Embryonic facial prominence (tissue), 1 donor: ENCODE results near the gene TCP11.

Experiments
- DNase-seq: peaks from one replicate; pipeline ENCODE4 v3.0.0-alpha.2; 2016; ENCODE audit errors: extremely low spot score

The TCP11 gene

DNA sequence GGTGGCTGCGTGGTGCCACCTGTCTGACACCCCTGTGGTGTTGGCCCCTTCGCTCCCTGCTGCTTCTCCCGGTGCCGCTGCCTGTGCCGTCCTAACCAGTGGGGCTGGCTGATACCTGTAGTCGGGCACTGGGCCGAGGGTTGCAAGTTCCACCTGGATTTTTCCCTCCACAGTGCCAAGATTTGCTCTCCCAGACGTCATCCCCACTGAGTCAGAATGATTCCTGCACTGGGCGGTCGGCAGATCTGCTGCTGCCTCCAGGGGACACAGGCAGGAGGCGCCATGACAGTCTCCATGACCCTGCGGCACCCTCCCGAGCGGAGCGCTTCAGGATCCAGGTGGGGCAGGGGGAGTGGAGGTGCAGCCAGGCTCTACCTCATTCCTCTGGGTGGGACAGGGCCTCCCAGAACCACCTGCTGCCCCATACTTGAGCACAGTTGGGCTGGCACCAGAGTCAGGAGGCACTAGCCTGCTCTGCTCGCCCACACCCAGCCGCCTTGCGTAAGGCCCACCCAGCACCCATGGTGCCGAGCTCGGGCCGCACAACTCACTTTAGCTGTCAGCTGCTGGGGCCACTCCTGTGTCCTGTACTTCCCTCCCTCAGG lies 60.2 kb downstream of the TCP11 start:
- DNase-seq = no peak

DNA sequence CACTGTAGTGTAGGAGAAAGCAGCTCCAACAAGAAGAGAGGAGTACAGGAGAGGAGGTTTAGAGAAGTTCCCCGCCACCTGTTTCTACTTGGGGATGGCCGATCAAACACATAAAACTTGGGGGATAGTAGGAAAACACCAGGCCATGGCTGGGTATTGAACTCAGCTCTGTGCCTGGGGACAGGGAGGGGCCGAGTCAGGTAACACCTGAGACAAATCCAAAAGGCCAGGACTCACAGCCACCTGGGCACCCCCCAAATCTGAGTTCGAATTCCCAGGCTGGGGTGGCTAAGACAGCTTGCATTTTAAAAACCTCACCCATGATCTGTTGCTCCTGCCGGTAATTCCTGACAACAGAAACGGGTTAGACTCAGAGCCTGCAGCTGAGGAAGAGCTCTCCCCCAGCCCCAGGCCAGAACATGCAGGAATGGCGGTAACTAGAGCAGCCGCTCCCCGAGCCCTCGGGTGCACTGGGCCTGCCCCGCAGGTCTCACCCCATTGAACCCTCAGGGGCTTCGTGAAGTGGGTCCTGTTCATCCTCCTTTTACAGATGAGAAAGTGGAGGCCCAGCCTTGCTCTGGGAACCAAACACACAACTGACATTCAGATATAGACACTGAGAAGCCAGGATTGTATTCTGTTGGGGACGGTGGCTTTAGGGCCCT lies 61.0 kb downstream of the TCP11 start:
- no peak for DNase-seq

DNA sequence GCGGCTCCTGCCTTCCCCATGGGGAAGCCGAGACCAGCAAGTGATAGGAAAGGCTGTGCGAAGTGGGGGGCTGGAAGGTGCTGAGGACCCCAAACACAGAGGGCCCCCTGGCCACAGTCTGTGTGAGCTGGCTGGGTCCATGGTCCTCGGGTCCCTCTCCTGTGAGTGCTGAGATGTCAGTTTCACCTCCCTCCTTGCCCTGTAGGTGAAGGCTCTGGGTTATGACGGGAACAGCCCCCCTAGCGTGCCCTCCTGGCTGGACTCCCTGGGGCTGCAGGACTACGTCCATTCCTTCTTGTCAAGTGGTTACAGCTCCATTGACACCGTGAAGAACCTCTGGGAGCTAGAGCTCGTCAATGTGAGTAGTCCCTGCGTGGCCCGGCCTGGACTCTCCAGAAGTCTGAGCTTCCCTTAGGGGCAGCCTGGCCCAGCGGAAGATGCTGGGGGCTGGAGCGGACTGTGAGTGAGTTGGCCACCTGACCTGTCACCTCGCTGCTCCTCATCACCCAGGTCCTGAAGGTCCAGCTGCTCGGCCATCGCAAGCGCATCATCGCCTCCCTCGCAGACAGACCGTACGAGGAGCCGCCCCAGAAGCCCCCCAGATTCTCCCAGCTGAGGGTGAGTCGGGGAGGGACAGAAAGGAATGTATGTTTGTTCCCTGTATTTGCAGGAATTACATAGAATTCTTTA lies 61.7 kb downstream of the TCP11 start:
- no peak for DNase-seq

GRCh38 chr6:35078896-35079295 lies 62.2 kb downstream of the TCP11 start:
- no peak for DNase-seq

- DNase-seq = no peak
These were observed 62.8 kb downstream of the TCP11 start for GRCh38 chr6:35078226-35078850.

DNA sequence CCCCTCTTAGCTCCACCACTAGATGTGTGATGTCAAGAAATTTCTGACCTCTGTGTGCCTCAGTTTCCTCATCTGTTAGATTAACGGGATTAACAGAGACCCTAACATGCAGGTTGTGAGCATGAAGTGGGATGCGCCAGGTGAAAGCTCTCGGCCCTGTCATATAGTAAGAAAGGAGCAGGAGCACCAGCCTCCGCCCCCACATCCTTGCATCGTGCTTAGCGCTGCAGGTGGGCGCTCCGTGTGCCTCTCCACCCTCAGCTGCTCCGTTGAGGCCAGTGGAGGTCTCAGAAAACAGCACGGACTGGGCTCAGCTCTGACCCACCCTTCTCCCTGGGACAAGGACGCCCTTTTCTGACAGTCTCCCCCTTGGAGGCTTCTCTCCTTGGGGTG lies 63.4 kb downstream of the TCP11 start:
- no peak for DNase-seq

DNA sequence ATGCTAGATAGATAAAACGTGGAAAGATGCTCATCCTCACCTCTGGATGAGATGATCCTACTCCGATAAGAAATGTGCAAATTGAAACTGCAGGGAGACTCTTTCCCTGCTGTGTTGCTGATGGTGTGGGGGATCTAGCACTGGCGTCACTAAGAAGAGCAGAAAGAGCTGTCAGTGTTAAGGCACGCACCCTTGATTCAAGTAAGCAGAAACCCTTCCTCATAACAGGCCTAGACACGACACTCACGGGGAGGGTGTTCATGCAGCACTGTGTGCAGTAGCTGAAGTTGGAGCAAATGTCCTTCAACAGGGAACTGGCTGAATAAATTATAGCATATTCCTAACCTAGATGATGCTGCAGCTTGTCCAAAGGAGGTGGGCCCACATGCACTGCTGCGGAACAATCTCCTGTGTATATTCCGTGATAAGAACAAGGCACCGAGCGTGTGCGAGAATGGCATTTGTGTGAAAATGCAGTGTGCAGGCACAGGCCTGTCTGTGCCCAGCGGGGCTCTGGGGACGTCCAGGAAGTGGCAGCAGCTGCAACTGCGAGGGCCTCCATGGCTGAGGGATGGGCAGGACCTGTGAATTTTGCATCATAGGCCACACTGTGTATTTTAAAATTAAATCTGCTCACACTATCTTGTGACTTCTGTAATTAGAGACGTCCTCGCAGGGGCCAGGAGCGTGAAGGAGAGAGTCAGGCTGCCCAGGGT lies 64.0 kb downstream of the TCP11 start:
- no peak for DNase-seq

DNA sequence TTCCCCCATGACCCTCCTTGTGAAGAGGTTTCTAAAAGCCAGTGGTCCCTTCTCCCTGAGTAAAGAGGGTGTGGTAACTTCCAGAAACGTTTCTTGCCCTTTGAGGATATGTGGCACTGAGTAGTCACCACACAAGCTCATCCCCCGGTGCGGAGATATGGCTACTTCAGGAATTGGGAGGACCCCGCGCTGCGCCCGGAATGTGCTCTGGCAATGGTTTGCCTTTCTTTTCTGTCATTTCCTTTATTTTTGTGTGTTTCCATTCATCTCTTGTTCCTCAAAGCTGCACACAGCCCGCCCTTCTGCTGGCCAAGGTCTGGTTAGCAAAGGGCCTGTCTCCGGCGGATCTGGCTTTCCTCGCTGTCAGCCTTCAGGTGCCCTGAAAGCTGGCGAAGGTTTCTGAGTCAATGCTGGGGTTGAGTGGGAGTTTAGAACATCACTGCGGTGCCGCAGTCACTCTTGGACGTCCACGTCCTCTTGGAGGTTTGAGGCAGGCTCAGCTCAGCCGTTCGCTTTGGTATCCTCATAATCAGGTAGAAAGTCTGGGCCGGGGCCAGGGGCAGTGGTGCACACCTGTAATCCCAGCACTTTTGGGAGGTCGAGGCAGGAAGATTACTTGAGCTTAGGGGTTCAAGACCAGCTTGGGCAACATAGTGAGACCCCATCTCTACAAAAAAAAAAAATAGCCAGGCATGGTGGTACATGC lies 67.2 kb downstream of the TCP11 start:
- no peak for DNase-seq

DNA sequence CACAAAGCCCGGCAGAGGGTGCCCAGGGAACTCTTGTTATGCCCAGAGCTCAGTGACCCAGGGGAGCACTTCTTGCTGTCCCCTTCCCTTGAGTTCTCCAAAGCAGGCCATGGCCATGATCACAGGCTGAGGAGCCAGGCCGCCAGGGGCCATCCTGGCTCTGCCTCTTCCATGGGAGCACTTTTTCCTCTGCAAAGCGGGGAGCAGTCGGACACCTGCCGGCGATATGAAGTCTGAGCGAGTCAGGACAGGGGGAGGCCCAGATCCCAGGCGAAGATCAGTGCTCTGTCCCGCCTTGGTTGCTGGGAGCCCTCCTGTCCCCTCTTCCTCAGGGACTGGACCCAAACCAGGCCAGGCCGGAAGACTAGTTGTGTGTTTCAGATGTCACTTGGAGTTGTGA lies 67.9 kb downstream of the TCP11 start:
- DNase-seq = no peak

DNA sequence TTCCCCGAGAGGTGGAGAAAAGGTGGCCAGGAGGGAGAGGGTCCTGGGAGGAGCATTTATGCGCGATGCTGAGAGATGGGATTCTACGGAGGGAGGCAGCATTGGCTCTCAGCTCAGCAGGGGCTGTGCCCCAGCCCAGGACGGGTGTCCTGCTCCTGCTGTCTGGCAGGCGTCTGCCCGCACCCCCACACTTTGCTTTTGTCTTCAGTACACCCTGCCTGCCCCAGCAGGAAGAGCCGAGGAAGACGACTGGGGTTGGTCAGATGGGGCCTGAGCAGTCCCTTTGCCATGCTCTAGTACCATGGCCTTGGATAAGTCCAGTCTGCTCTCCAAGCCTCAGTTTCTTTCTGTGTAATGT lies 68.5 kb downstream of the TCP11 start:
- DNase-seq = no peak

DNA sequence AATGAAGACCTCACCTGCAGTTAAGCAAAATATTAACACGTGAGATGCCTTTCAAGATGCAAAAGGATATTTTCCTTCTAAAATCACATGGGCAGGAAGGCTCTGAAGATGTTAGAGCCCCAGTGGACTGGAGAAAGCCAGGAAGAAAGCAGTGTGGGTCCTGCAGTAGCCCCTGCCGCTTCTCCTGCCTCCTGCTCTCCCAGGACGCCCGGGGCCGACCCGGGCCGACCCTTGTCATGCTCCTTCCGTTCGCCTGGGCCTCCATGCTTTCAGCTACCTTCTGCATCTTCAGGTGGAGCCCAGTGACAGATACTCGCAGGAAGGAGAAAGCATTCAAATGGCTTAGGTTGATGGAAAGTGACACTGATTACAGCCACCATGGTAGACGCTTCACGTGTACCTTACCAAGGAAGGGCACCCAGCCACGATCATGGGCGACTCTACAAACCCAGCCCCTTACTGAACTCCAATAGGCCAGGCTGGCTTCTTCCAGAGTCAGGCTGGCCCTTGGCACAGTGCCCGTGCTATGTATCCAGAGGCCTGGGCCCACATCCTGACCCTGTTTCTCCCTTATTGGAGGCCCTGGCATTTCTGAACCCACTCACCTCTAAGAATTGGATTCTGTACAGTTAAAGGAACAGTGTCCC lies 69.0 kb downstream of the TCP11 start:
- DNase-seq = no peak

GRCh38 chr6:35071347-35071994 lies 69.7 kb downstream of the TCP11 start:
- DNase-seq = no peak

GRCh38 chr6:35070111-35070510 lies 71.0 kb downstream of the TCP11 start:
- no peak for DNase-seq

GRCh38 chr6:35069262-35069661 lies 71.9 kb downstream of the TCP11 start:
- no peak for DNase-seq

DNA sequence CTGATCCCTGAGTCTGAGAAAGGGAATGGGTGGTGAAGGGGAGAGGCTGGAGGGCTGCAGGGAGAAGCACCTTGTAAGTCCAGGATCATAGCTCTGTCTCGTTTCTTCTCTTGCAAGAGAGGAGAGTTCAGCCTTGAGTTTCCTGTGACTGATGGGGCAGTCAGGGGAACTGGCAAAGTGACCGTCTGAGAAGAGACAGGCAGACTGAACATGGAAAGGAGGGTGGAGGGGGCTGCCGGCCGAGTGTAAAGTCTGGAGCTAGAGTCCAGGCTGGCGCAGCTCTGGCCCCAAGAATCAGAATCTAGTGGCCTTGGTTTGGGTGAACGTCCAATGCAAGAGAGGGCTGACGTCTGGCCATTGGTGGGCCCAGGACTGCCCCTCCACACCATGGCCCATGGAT lies 72.5 kb downstream of the TCP11 start:
- no peak for DNase-seq

DNA sequence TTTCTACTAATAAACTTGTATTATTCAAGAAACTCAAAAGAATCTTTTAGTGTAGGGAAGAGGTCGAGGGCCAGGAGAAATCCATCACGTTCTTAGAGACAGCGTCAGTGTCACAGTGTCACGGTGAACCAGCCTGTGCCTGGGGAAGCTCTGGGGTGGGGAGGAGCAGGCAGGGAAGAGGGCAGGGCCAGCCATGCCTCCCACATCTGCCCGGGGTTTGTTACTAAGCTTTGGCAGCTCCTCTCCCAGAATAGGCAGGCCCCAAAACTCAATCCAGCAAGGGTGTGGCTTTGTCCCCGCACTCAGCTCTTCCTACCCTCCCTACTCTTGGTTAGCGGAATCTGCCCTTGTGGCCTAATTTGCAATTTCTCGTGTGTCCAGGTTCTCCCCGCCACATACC lies 72.9 kb downstream of the TCP11 start:
- no peak for DNase-seq
